ENCODE measurements around the gene PRCC.

DNA sequence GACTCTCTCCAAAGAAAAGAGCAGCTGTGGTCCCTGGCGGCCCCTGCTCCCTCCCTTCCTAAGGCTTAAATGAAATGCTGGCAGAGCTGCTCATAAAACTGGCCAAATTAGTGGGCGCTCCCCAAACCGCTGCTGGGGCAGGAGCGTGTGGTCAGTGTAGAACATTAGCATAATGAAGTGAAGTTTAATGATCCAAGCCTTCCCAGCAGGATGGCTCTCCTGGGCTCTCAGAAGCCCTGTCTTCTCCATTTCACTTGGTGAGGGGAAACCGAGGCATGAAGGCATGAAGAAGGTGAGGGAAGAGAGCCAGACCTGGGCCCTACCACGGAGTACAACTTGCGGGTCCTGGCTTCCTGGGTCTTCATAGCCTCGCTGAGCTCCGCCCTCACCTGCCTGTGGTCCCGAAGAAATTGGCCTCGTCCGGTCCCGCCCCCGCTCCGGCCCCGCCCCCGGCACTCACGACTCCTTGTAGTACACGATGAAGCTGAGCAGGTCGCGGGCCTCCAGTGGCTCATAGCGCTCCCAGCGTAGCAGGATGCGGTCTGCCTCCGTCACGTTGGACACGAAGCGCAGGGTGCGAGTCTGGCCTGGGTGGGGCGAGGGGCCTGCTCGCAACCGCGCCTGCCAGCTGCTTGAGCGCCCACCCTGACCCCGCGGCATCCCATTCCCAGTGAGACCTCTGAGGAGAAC lies 81.3 kb downstream of the PRCC start:
- TF ChIP-seq, protein P1, sequence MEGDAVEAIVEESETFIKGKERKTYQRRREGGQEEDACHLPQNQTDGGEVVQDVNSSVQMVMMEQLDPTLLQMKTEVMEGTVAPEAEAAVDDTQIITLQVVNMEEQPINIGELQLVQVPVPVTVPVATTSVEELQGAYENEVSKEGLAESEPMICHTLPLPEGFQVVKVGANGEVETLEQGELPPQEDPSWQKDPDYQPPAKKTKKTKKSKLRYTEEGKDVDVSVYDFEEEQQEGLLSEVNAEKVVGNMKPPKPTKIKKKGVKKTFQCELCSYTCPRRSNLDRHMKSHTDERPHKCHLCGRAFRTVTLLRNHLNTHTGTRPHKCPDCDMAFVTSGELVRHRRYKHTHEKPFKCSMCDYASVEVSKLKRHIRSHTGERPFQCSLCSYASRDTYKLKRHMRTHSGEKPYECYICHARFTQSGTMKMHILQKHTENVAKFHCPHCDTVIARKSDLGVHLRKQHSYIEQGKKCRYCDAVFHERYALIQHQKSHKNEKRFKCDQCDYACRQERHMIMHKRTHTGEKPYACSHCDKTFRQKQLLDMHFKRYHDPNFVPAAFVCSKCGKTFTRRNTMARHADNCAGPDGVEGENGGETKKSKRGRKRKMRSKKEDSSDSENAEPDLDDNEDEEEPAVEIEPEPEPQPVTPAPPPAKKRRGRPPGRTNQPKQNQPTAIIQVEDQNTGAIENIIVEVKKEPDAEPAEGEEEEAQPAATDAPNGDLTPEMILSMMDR (optimal IDR thresholded peaks at IDR 0.05 in 1 of 3, IDR thresholded peaks at IDR 0.05 in 1 of 3, conservative IDR thresholded peaks at IDR 0.05 in 1 of 3; ENCODE audit: extremely low read depth in 1 of 3, insufficient read depth in 2 of 3, low read length in 3 of 3): no peak
- no peak for TF ChIP-seq EZH2 (IDR thresholded peaks at IDR 0.05; ENCODE audit: low read length)

Measured in keratinocyte (primary cell).